GM12872 (cell line): ENCODE measurements around the gene SLC2A10.

Experiments used
- TF ChIP-seq, protein P1 (sequence below): IDR thresholded peaks from 3 replicates; pipeline ENCODE4 v1.5.1; 2011; ENCODE audit warnings: low read depth, mild to moderate bottlenecking, low read length, moderate library complexity; ENCODE audit not compliant: insufficient read depth

The SLC2A10 gene

DNA sequence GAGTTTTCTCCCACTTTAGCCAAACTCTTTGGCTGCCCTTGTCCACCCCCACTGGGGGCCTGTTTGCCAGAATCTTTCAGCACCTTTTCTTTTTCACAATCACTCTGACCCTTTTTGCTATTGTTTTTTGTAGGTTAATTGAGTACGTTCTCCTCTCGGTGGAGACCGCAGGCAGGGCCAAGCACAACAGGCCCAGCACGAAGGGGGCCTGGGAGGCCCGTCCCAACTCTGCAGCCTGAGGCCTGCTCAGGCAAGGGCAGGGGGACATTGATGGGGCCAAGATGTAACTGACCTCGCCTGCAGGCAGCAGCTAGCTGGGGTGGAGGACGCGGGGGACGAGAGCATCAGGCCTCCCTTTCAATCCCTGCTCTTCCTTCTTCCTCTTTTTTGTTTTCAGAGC, 47.7 kb downstream of the SLC2A10 start:
- TF ChIP-seq, protein P1, sequence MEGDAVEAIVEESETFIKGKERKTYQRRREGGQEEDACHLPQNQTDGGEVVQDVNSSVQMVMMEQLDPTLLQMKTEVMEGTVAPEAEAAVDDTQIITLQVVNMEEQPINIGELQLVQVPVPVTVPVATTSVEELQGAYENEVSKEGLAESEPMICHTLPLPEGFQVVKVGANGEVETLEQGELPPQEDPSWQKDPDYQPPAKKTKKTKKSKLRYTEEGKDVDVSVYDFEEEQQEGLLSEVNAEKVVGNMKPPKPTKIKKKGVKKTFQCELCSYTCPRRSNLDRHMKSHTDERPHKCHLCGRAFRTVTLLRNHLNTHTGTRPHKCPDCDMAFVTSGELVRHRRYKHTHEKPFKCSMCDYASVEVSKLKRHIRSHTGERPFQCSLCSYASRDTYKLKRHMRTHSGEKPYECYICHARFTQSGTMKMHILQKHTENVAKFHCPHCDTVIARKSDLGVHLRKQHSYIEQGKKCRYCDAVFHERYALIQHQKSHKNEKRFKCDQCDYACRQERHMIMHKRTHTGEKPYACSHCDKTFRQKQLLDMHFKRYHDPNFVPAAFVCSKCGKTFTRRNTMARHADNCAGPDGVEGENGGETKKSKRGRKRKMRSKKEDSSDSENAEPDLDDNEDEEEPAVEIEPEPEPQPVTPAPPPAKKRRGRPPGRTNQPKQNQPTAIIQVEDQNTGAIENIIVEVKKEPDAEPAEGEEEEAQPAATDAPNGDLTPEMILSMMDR: no peak

GRCh38 chr20:46757754-46758678, 48.6 kb downstream of the SLC2A10 start:
- TF ChIP-seq, protein P1: peak; percentile 96

DNA sequence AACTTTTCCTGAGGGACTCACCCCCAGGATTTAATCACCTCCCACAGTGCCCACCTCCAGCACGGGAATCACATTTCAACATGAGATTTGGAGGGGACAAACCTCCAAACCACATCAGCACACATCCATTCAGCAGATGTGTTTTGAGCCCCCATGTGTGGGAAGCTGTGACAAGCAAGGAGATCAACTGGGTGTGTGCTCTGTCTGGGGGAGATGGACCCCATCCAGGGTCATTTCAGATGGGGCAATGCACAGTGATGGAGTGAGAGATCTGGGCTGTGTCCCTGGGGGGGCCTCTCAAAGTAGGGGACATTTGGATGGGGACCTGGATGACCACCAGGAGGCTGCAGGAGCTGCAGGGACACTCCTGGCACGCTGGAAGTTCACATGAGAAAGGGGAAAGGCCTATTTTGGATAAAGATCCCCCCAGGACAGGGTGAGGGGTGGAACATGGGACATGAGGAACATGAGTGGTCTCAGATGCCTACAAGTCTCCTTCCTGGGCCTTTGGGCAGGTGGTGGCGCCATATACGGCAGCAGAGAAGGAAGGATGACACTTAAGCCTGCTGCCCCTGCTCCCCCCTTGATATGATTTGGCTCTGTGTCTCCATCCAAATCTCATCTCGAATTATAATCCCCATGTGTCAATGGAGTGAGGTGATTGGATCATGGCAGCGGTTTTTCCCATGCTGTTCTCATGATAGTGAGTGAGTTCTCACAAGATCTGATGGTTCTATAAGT, 49.6 kb downstream of the SLC2A10 start:
- TF ChIP-seq, protein P1: no peak

DNA sequence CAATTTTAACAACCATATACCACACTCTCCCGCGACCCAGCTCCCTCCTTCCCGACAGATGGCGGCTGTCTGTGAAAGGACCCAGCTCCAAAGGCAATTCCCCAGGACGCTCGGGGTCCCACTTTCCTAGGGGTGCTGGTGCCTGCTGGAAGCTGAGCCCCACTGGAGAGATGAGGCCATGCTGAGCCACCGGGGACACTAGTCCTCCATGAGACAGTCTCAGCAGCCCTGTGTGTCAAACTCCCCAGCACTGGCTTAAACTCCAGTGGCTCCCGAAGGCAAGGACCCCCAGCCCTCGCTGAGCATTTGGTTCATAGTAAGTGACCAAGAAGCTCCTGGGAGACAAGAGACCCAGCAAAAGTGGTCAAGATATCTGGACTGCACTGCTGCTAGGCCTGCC, 52.1 kb downstream of the SLC2A10 start:
- TF ChIP-seq, protein P1: no peak

GRCh38 chr20:46764068-46764467, 54.6 kb downstream of the SLC2A10 start:
- TF ChIP-seq, protein P1: no peak

- TF ChIP-seq, protein P1: no peak
Measured at GRCh38 chr20:46765506-46766120, 56.2 kb downstream of the SLC2A10 start.
